Breast epithelium (tissue), 3 donors: ENCODE results near the gene PSMB9.

Source experiments
- POLR2A ChIP-seq: fragments of 450-650 bp; IDR thresholded peaks from one replicate; pipeline ENCODE4 v1.6.1; 2016; ENCODE audit warnings: antibody characterized with exemption, mild to moderate bottlenecking, moderate library complexity
- POLR2AphosphoS5 ChIP-seq, 3 donors: sonication (generic); formaldehyde crosslinking; IDR thresholded peaks; one replicate each; pipeline ENCODE4 v1.6.1; 2017; ENCODE audit warnings: antibody characterized with exemption in 3 of 3
- TF ChIP-seq, protein P1 (sequence below), 3 donors: fragments of 450-650 bp; IDR thresholded peaks; one replicate each; pipeline ENCODE4 v1.5.1; 2016 to 2017; ENCODE audit warnings: antibody characterized with exemption in 3 of 3, mild to moderate bottlenecking in 3 of 3, moderate library complexity in 3 of 3

DNA sequence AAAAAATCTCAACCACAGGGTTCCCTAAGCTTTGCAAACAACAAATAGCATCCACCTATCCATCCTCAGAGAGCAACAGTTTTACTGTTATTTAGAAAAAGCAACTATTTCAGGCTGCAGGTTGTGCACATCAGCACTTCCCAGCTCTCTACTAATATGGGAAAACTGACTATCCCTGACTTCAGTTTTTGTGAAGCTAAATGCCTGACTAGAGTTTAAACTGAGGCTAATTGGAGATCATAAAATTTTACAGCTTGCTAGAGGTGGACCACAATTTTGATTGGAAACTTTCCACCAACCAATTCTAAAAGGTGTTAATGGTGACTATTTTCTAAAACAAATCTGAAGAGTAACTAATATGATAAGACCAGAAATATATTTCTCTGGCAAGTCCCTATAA is 50.0 kb downstream of the PSMB9 start:
- TF ChIP-seq, protein P1, sequence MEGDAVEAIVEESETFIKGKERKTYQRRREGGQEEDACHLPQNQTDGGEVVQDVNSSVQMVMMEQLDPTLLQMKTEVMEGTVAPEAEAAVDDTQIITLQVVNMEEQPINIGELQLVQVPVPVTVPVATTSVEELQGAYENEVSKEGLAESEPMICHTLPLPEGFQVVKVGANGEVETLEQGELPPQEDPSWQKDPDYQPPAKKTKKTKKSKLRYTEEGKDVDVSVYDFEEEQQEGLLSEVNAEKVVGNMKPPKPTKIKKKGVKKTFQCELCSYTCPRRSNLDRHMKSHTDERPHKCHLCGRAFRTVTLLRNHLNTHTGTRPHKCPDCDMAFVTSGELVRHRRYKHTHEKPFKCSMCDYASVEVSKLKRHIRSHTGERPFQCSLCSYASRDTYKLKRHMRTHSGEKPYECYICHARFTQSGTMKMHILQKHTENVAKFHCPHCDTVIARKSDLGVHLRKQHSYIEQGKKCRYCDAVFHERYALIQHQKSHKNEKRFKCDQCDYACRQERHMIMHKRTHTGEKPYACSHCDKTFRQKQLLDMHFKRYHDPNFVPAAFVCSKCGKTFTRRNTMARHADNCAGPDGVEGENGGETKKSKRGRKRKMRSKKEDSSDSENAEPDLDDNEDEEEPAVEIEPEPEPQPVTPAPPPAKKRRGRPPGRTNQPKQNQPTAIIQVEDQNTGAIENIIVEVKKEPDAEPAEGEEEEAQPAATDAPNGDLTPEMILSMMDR (IDR thresholded peaks at IDR 0.05), result no peak
- TF ChIP-seq POLR2AphosphoS5 (IDR thresholded peaks at IDR 0.05) (no peak), POLR2A (no peak)
